HEK293 (cell line): ENCODE results near the gene MCF2L.

Experiments used
- CTCF ChIA-PET: fragments of 350-600 bp; formaldehyde crosslinking; extraction: SDS; loops from one replicate; lab custom pipeline; 2021; ENCODE audit warnings: antibody characterized with exemption; lab: Yijun Ruan, JAX
- POLR2A ChIA-PET: fragments of 300-600 bp; formaldehyde crosslinking; extraction: SDS; loops from one replicate; lab custom pipeline; 2020; ENCODE audit warnings: antibody characterized with exemption, inconsistent platforms; lab: Yijun Ruan, JAX
- H3K27ac ChIP-seq: fragments of 200-500 bp; sonication (Bioruptor generic); 2 replicates; pipeline ENCODE4 v1.5.1; 2014; ENCODE audit warnings: low read depth, low read length, control low read depth, inconsistent platforms; ENCODE audit errors: extremely low read depth
- H3K36me3 ChIP-seq, 2 experiments: fragments of 200-500 bp in 1 of 2; sonication (Bioruptor generic) in 1 of 2; 1 replicate in 1 of 2; 2 replicates in 1 of 2; pipeline ENCODE4 v1.5.1; 2014 to 2017; ENCODE audit warnings: inconsistent platforms in 2 of 2, low read length in 2 of 2; ENCODE audit not compliant: control insufficient read depth in 2 of 2, insufficient read depth in 1 of 2
- H3K4me1 ChIP-seq: fragments of 200-500 bp; sonication (Bioruptor generic); 2 replicates; pipeline ENCODE4 v1.5.1; 2014; ENCODE audit warnings: mild to moderate bottlenecking, low read length, inconsistent platforms; ENCODE audit not compliant: control insufficient read depth, insufficient read depth
- H3K4me3 ChIP-seq: 2 replicates; pipeline ENCODE4 v1.5.1; 2011; ENCODE audit warnings: low read depth, mild to moderate bottlenecking, control low read depth, low read length, moderate library complexity
- H3K9me3 ChIP-seq: fragments of 200-500 bp; sonication (Bioruptor generic); 2 replicates; pipeline ENCODE4 v1.5.1; 2014; ENCODE audit warnings: low read depth, low read length, inconsistent platforms; ENCODE audit not compliant: control insufficient read depth, insufficient read depth
- BCL11A ChIP-seq: fragments of 450-650 bp; formaldehyde crosslinking; IDR thresholded peaks from 2 replicates; pipeline ENCODE4 v1.5.1; 2016; ENCODE audit warnings: low read depth, missing biosample characterization, missing genetic modification characterization
- GLIS1 ChIP-seq: fragments of 450-650 bp; formaldehyde crosslinking; IDR thresholded peaks from 2 replicates; pipeline ENCODE4 v1.5.1; 2016; ENCODE audit warnings: missing biosample characterization, missing genetic modification characterization
- HOXD13 ChIP-seq: sonication (generic); formaldehyde crosslinking; IDR thresholded peaks from 2 replicates; pipeline ENCODE4 v1.8.0; 2022; ENCODE audit warnings: missing genetic modification reagents, borderline replicate concordance
- KLF10 ChIP-seq: fragments of 450-650 bp; IDR thresholded peaks from 2 replicates; pipeline ENCODE4 v1.5.1; 2018; ENCODE audit warnings: missing biosample characterization, mild to moderate bottlenecking, missing genetic modification characterization
- SCRT2 ChIP-seq: fragments of 450-650 bp; formaldehyde crosslinking; IDR thresholded peaks from 2 replicates; pipeline ENCODE4 v1.5.1; 2016; ENCODE audit warnings: missing biosample characterization, missing genetic modification characterization
- TSHZ1 ChIP-seq: fragments of 450-650 bp; formaldehyde crosslinking; IDR thresholded peaks from 2 replicates; pipeline ENCODE4 v1.5.1; 2016; ENCODE audit warnings: missing biosample characterization, missing genetic modification characterization, borderline replicate concordance
- WT1 ChIP-seq: fragments of 450-650 bp; formaldehyde crosslinking; IDR thresholded peaks from 2 replicates; pipeline ENCODE4 v1.5.1; 2016; ENCODE audit warnings: missing biosample characterization, missing genetic modification characterization
- ZBTB20 ChIP-seq: fragments of 450-650 bp; formaldehyde crosslinking; IDR thresholded peaks from 2 replicates; pipeline ENCODE4 v1.5.1; 2016; ENCODE audit warnings: missing biosample characterization, missing genetic modification characterization
- ZBTB48 ChIP-seq: fragments of 450-650 bp; formaldehyde crosslinking; IDR thresholded peaks from 2 replicates; pipeline ENCODE4 v1.5.1; 2016; ENCODE audit warnings: missing biosample characterization, missing genetic modification characterization
- ZIC2 ChIP-seq: fragments of 450-650 bp; formaldehyde crosslinking; IDR thresholded peaks from 2 replicates; pipeline ENCODE4 v1.5.1; 2016; ENCODE audit warnings: missing biosample characterization, missing genetic modification characterization
- ZNF133 ChIP-seq: fragments of 450-650 bp; formaldehyde crosslinking; IDR thresholded peaks from 2 replicates; pipeline ENCODE4 v1.5.1; 2016; ENCODE audit warnings: missing biosample characterization, missing genetic modification characterization
- ZNF157 ChIP-seq: fragments of 450-650 bp; formaldehyde crosslinking; IDR thresholded peaks from 2 replicates; pipeline ENCODE4 v1.5.1; 2016; ENCODE audit warnings: missing biosample characterization, missing genetic modification characterization
- ZNF341 ChIP-seq: fragments of 450-650 bp; formaldehyde crosslinking; IDR thresholded peaks from 2 replicates; pipeline ENCODE4; 2016; ENCODE audit warnings: low read depth, missing biosample characterization, missing genetic modification characterization
- ZNF37A ChIP-seq: fragments of 450-650 bp; IDR thresholded peaks from 2 replicates; pipeline ENCODE4 v1.5.1; 2018; ENCODE audit warnings: missing biosample characterization, missing genetic modification characterization
- ZNF488 ChIP-seq: fragments of 450-650 bp; formaldehyde crosslinking; IDR thresholded peaks from 2 replicates; pipeline ENCODE4 v1.5.1; 2016; ENCODE audit warnings: missing biosample characterization, missing genetic modification characterization
- ZNF513 ChIP-seq: fragments of 450-650 bp; IDR thresholded peaks from 2 replicates; pipeline ENCODE4 v1.5.1; 2018; ENCODE audit warnings: missing biosample characterization, missing genetic modification characterization
- ZNF658 ChIP-seq: fragments of 450-650 bp; formaldehyde crosslinking; IDR thresholded peaks from 2 replicates; pipeline ENCODE4; 2016; ENCODE audit warnings: missing biosample characterization, missing genetic modification characterization
- ZNF692 ChIP-seq: fragments of 450-650 bp; formaldehyde crosslinking; IDR thresholded peaks from 2 replicates; pipeline ENCODE4 v1.5.1; 2016; ENCODE audit warnings: missing biosample characterization, missing genetic modification characterization
- ZSCAN30 ChIP-seq: fragments of 450-650 bp; IDR thresholded peaks from 2 replicates; pipeline ENCODE4 v1.5.1; 2018; ENCODE audit warnings: missing biosample characterization, mild to moderate bottlenecking, missing genetic modification characterization, moderate library complexity
- TF ChIP-seq, protein P1 (sequence below): fragments of 450-650 bp; formaldehyde crosslinking; IDR thresholded peaks from 2 replicates; pipeline ENCODE4 v1.5.1; 2017; ENCODE audit warnings: missing biosample characterization, missing genetic modification characterization

Gene MCF2L

GRCh38 chr13:113002206-113002912 lies 33.3 kb downstream of the MCF2L start (continued):
- no peak for TF ChIP-seq ZNF157
- TF ChIP-seq ZNF37A (tag by site-specific recombination): no peak
- peak; percentile 69 for TF ChIP-seq ZBTB48 (tag by site-specific recombination)
- TF ChIP-seq, protein P1, sequence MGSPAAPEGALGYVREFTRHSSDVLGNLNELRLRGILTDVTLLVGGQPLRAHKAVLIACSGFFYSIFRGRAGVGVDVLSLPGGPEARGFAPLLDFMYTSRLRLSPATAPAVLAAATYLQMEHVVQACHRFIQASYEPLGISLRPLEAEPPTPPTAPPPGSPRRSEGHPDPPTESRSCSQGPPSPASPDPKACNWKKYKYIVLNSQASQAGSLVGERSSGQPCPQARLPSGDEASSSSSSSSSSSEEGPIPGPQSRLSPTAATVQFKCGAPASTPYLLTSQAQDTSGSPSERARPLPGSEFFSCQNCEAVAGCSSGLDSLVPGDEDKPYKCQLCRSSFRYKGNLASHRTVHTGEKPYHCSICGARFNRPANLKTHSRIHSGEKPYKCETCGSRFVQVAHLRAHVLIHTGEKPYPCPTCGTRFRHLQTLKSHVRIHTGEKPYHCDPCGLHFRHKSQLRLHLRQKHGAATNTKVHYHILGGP (tag by site-specific recombination): peak; percentile 52; the same call in 1 of the 2 replicates
- TF ChIP-seq ZIC2 (tag by site-specific recombination): peak; percentile 35
- 0 out of 2 replicates have a peak, but pooled peaks have one; percentile 66 for TF ChIP-seq ZSCAN30 (tag by site-specific recombination)

GRCh38 chr13:113002913-113003290 lies 33.9 kb downstream of the MCF2L start:
- no peaks in the 10 kb centered on the region for H3K36me3 ChIP-seq
- H3K9me3 ChIP-seq: no peaks in the 10 kb centered on the region
- TF ChIP-seq GLIS1 (tag by site-specific recombination): peak; percentile 59
- TF ChIP-seq ZNF658 (tag by site-specific recombination): no peak
- no peak for TF ChIP-seq ZNF692 (tag by site-specific recombination)
- no peak for TF ChIP-seq ZNF513 (tag by site-specific recombination)
- TF ChIP-seq BCL11A (tag by site-specific recombination): no peak
- TF ChIP-seq, all 188 proteins: peak for 1
- POLR2A ChIA-PET: no interaction called here
- H3K4me1 ChIP-seq: peaks cover 2% of the 10 kb centered on the region; the same call in 1 of the 2 replicates
- no peak overlapping the region for H3K27ac ChIP-seq
- no peak overlapping the region for H3K4me3 ChIP-seq
- CTCF ChIA-PET: interaction anchor here (0.7 kb wide), 2 partner anchors 9 to 257 kb away, joined by 3 to 4 read pairs; no protein-coding TSS in a partner anchor

DNA sequence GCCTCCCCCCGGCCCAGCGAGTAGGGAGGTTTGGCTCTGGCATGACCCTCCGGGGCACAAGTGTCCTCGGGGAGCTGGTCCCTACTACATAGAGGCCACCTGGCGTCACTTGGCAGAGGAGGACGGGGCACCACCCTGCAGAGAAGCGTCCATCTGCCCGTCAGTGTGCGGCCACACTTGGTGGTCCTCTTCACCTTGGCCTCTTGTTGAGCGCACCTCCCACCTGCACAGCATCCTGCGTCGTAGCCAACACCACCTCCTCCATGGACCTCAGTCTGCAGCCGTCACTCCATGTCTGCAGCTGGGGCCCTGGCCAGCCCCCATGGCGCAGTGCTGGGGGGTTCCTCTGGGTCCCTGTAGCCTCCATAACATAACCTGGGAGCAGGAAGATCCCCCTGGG lies 35.1 kb downstream of the MCF2L start:
- Histone ChIP-seq H3K9me3 (no peaks in the 10 kb centered on the region), H3K4me1 (peaks cover 2% of the 10 kb centered on the region; the same call in 1 of the 2 replicates), H3K27ac (no peak overlapping the region), H3K36me3 (no peaks in the 10 kb centered on the region), H3K4me3 (no peak overlapping the region)
- ChIA-PET CTCF (no interaction called here), POLR2A (no interaction called here)
- TF ChIP-seq HOXD13 (CRISPR knock-in tag) (no peak), KLF10 (tag by site-specific recombination) (no peak), TSHZ1 (tag by site-specific recombination) (no peak), ZNF488 (tag by site-specific recombination) (no peak), WT1 (no peak), BCL11A (tag by site-specific recombination) (no peak), SCRT2 (tag by site-specific recombination) (no peak), ZNF341 (tag by site-specific recombination) (no peak), ZBTB20 (no peak), ZNF133 (tag by site-specific recombination) (no peak)
- TF ChIP-seq, protein P1 (tag by site-specific recombination): no peak
